Germinal center (tissue), 1 donor: Measurements from ENCODE around the gene SELENOV.
A peak's percentile ranks its signal among the peaks of the same experiment; 100 is the strongest.

ENCODE experiments used
- DNase-seq: peaks from one replicate; pipeline ENCODE4 v3.0.0; 2012; ENCODE audit warnings: mixed read lengths, low spot score

SELENOV gene

GRCh38 chr19:39492788-39493187 lies 22.2 kb upstream of the SELENOV start:
- no peak for DNase-seq

- no peak for DNase-seq
Measured at GRCh38 chr19:39494661-39495060, 20.3 kb upstream of the SELENOV start.

GRCh38 chr19:39496063-39496462 lies 18.9 kb upstream of the SELENOV start:
- no peak for DNase-seq

- DNase-seq = no peak
Measured at GRCh38 chr19:39497701-39497995, 17.3 kb upstream of the SELENOV start.

- DNase-seq = no peak
Measured at GRCh38 chr19:39497996-39498797, 16.7 kb upstream of the SELENOV start.

GRCh38 chr19:39498798-39499642 lies 15.9 kb upstream of the SELENOV start, which contains the start of gene DLL3:
TSS of gene DLL3 (plus strand) at chr19:39498947. CDS start at chr19:39498975, 28 bp downstream.
- DNase-seq = no peak

GRCh38 chr19:39499932-39500331 lies 15.0 kb upstream of the SELENOV start:
- DNase-seq = no peak

GRCh38 chr19:39500543-39500942 lies 14.4 kb upstream of the SELENOV start:
- DNase-seq = no peak

GRCh38 chr19:39501340-39501739 lies 13.6 kb upstream of the SELENOV start:
- no peak for DNase-seq

- DNase-seq = peak; percentile 92
Measured at GRCh38 chr19:39502640-39503417, 12.1 kb upstream of the SELENOV start.

- DNase-seq = no peak
Measured at GRCh38 chr19:39506598-39506943, 8.4 kb upstream of the SELENOV start.

- DNase-seq = peak; percentile 90
Measured at GRCh38 chr19:39506944-39507714, 7.8 kb upstream of the SELENOV start.

- no peak for DNase-seq
Measured at GRCh38 chr19:39507715-39508364, 7.1 kb upstream of the SELENOV start.

- DNase-seq = no peak
Measured at GRCh38 chr19:39508629-39509028, 6.3 kb upstream of the SELENOV start.

- no peak for DNase-seq
Measured at GRCh38 chr19:39509233-39509632, 5.7 kb upstream of the SELENOV start.

- DNase-seq = no peak
Measured at GRCh38 chr19:39512988-39513387, 2.0 kb upstream of the SELENOV start.

GRCh38 chr19:39515551-39516191 lies 732 bp downstream of the SELENOV start:
- DNase-seq = no peak

GRCh38 chr19:39516270-39516669 lies 1.3 kb downstream of the SELENOV start:
- DNase-seq = no peak

- DNase-seq = no peak
Measured at GRCh38 chr19:39517432-39517831, 2.5 kb downstream of the SELENOV start.

- DNase-seq = no peak
Measured at GRCh38 chr19:39518458-39518857, 3.5 kb downstream of the SELENOV start.

- no peak for DNase-seq
Measured at GRCh38 chr19:39518975-39519374, 4.0 kb downstream of the SELENOV start.
